Bone marrow (tissue), 2 donors: ENCODE results near the gene COMMD1.
"Not testable (repeated sequence)": the region's sequence is repeated elsewhere in the genome, so short reads cannot be mapped to it uniquely, and the experiment has no call there.

Experiments
- DNase-seq, 2 donors: peaks; one replicate each; lab custom pipeline; 2025; lab: John Stamatoyannopoulos, UW

COMMD1 gene

DNA sequence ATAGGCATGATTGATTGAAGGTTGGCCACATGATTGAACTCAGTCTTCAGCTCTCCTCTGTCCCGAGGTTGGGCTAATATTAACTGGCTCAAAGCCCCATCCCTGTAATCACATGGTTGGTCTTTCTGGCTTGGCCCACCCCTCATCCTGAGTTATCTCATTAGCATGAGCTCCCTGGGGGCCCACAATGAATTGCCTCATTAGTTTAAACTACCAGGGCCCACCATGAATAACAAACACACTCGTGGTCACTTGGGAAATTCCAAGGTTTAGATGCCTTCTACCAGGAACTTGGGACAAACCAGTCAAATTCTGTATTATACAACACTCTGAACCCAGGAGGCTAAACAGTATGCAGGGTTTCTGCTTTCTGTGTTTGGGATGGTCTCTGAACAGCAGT is 168.8 kb downstream of the COMMD1 start:
- no peak for DNase-seq

DNA sequence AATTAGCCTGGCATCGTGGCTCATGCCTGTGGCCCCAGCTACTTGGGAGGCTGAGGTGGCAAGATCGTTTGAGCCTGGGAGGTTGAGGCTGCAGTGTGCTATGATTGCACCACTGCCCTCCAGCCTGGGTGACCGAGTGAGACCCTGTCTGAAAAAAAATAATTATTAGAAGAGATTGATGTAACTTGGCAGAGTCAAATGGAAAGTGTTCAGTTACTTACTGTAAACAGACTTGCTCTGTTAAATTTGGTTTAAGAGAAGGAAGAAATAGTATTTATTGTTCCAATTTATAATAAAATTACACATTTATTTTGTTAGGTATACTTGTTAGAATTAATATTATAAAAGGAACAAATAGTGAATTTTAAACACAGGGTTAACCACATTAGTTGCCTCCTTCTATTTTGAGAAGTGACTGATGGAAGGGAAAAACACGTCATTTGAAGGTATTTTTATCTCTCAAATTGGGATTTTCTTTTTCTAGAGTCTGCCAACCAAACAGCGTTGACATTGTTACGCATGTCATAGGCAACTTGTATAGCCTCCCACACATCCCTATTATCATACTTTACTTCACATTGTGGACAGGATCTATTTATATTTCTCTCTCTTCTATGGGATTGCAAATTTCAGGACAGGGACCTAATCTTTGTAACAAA is 171.6 kb downstream of the COMMD1 start:
- no peak for DNase-seq

- DNase-seq: no peak
Measured at GRCh38 chr2:62084801-62085200, 179.3 kb downstream of the COMMD1 start.

DNA sequence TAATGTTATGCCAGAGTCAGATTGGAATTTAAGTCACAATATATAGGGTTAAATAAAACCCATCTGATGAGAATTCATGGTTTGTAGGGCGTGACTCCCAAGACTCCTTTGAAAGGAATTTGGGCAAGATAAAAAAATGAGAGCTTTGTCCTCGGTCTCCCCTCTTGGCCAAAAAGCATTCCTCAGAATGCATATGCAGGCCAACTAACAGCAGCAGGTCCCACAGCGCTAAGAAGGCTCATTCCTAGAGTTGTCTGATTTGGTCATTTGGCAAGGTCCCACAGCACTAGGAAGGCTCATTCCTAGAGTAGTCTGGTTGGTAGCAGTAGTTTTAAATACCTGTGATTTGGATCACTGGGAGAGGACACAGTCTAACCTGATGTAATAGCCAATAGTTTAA is 184.2 kb downstream of the COMMD1 start:
- DNase-seq: no peak

- DNase-seq: no peak
Measured at GRCh38 chr2:62091471-62091870, 186.0 kb downstream of the COMMD1 start.

DNA sequence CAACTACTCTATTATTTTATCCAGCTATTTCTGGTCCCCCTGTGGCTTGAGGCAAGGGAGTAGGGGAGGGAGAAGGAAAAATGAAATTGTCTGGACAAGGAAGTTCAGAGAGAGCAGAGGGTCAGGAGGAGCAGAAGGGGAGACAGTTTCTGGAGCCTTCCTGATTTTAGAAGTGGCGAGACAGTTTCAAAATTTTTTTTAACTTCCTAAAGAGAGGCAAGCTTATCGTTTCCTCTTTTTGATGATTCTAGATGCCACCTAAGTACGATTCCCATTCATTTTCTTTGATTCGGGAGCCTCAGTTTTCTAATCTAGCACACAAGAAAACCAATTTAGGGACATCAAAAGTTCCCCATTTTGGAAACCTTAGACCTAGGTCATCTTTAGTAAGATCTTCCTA is 193.6 kb downstream of the COMMD1 start:
- DNase-seq: no peak

DNA sequence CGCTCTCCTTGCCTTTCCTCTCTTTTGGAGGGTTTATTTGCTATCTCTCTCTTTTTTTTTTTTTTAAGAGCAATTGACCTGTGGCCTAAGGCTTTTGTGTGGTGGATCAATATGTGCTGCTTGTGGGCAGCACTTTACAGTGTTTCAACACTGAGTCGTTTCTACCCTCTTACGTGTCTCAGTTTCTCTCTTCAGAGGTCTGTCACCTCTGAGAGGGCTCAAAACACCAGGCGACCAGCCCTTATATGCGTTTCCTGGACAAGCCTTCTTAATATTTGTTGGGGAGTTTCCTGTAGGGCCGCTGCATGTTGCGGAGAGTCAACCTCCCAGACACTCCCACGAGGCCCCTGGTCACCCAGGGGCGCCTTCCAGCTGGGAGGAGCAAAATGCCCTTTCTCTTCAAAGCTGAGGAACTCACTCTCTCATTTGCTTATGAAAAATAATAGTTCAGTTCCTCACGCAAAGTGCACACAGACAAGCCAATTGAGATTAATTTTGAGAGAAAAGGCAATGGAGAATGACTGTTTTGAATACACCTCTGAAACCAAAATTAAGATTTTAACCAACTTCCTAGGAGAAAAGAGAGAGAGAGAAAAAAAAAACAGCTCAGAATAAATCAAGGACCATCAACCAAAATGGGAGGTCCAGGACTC is 194.2 kb downstream of the COMMD1 start:
- DNase-seq: no peak

DNA sequence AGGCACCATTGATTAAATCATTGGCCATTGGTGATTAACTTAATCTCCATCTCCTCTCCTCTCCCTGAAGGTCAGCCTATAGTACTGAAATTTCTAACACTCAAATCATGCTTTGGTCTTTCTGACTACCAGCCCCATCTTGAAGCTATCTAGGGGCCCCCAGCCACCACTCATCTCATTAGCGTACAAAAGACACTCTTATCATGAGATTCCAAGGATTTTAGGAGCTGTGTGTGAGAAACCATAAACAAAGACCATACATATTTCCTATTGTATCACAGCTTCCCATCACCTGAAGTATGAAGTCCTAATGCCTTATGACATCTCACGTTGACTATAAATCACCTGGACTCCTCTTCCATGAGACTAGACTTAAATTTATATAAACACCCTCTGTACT is 196.4 kb downstream of the COMMD1 start:
- DNase-seq: no peak

DNA sequence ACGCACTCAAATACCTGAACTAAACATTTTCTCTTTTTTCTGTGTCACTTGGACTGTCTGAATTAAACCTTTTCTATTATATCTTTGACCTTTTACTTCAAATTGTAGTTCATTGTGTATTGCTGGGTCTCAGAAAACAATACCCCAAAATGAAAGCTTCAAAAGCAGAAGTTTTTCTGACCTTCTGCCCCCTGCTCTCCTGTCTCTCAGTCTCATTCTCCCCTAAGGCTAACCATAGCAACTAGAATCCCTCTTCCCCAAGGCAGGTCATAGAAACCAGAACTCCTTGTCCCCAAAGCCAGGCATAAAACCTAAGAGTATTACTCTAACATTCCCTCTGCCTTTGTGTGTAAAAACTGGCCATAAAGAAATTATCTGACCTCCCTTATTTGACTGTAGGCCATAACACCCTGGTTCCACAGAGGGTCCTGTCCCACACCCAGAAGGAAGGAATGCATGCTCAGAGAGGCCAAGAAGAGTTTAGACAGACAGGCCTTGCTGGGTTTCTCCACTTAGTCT is 197.0 kb downstream of the COMMD1 start:
- DNase-seq: peak in 1 of 2 donors; percentile 16

GRCh38 chr2:62109554-62109953 is 204.1 kb downstream of the COMMD1 start:
- no peak for DNase-seq

- DNase-seq: no peak
Measured at GRCh38 chr2:62110415-62111025, 205.0 kb downstream of the COMMD1 start.

GRCh38 chr2:62112179-62112578 is 206.7 kb downstream of the COMMD1 start:
- no peak for DNase-seq

DNA sequence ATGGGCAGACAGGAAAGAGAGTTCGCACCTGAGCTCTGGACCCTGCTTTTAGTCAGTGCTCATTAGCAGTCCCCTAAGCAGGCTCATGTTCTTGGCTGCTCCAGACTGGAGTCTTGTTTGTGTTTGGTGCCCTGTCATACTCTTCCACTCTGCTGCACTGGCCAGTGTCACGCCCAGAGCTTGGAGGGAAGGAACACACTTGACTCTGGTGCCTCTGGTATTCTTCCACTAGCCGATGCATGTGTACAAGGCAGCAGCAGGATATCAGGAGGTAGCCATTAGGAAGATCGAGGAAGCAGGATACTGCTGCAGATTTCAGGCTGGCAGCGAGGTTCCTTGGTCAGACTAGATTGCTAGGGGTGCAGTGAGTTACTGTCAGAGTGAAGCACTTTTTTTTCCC is 209.1 kb downstream of the COMMD1 start:
- no peak for DNase-seq

GRCh38 chr2:62116983-62117382 is 211.5 kb downstream of the COMMD1 start:
- DNase-seq: no peak

DNA sequence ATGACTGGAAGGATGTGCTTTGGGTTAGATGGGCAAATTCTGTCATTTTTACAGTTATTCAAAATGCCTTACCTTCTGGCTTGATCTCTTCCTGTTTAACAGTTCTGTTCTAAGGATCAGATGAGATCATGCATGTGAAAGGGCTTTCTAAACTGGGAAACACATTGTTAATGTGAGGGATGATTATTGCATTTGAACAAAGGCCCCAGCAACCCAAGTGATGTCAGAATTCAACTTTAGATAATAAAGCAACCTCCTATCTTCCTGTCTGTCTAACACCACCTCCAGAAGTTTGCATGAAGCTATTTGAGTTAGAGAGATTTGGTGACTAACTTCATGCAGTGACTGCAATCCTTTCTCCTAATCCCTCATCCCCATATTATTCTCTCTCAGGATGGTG is 212.7 kb downstream of the COMMD1 start:
- DNase-seq: no peak

- DNase-seq: no peak
Measured at GRCh38 chr2:62119311-62119974, 214.0 kb downstream of the COMMD1 start.

- not testable (repeated sequence) for DNase-seq
Measured at GRCh38 chr2:62126239-62126638, 220.8 kb downstream of the COMMD1 start.

DNA sequence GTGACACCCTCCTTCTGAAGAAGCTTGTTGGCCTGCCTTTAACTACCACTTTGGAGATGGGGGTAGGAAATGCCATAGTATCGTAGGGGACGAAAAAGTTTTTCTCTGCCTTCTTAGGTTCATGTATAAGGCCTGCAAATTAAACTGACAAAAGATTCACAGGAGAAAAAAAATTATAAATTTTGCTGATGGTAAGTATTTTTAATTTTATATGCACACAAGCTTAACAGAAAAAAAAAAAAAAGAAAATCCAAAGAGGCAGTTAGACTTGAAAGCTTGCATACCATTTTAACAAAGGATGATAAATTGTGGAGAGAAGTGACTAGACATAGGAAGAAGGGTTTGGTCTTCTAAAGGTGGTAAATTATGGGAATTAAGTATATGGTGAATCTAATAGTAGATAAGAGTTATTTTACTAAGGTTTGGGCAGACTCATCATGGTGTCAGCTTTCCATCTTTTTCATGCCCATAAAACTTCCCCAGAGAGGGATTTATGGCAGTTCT is 227.9 kb downstream of the COMMD1 start:
- DNase-seq: no peak

- no peak for DNase-seq
Measured at GRCh38 chr2:62136956-62137830, 231.7 kb downstream of the COMMD1 start.

- peak in 1 of 2 donors; percentile 75 for DNase-seq
Measured at GRCh38 chr2:62140426-62141141, 235.1 kb downstream of the COMMD1 start.
